AG09309 (cell line): ENCODE measurements around the gene RRM1.

Source experiments
- DNase-seq: peaks from one replicate; pipeline ENCODE4 v3.0.0-alpha.2; 2010; ENCODE audit warnings: low read depth
- H3K4me3 ChIP-seq: 2 replicates; pipeline ENCODE4 v1.5.1; 2011; ENCODE audit warnings: mild to moderate bottlenecking, low read depth, low read length, moderate library complexity; ENCODE audit not compliant: control insufficient read depth
- CTCF ChIP-seq: IDR thresholded peaks from 2 replicates; pipeline ENCODE4 v1.5.1; 2011; ENCODE audit warnings: mild to moderate bottlenecking, low read depth, low read length, inconsistent platforms; ENCODE audit not compliant: insufficient read depth, control insufficient read depth; ENCODE audit errors: missing control alignments

RRM1 gene

GRCh38 chr11:4065601-4066377 is 28.8 kb upstream of the RRM1 start:
- H3K4me3 ChIP-seq = no peak overlapping the region
- no peak for DNase-seq
- no peak for TF ChIP-seq CTCF

GRCh38 chr11:4066910-4067309 is 27.7 kb upstream of the RRM1 start:
- DNase-seq = no peak
- no peak overlapping the region for H3K4me3 ChIP-seq
- no peak for TF ChIP-seq CTCF

- DNase-seq = no peak
- TF ChIP-seq CTCF = no peak
- H3K4me3 ChIP-seq = no peak overlapping the region
Measured at GRCh38 chr11:4068962-4069361, 25.6 kb upstream of the RRM1 start.

GRCh38 chr11:4071325-4071724 is 23.3 kb upstream of the RRM1 start:
- DNase-seq = no peak
- no peak for TF ChIP-seq CTCF
- H3K4me3 ChIP-seq = no peak overlapping the region

- DNase-seq = no peak
- no peak for TF ChIP-seq CTCF
- H3K4me3 ChIP-seq = no peak overlapping the region
Measured at GRCh38 chr11:4071914-4072313, 22.7 kb upstream of the RRM1 start.

GRCh38 chr11:4072668-4073285 is 21.8 kb upstream of the RRM1 start:
- peak; percentile 40 for DNase-seq

More at GRCh38 chr11:4072668-4073285, 21.8 kb upstream of the RRM1 start:
- TF ChIP-seq CTCF = peak; percentile 79
- no peak overlapping the region for H3K4me3 ChIP-seq
